CD4-positive, alpha-beta T cell (primary cell): ENCODE results near the gene PPP1R1C. TPM values are rescaled to one million over a fixed set of nuclear protein-coding genes. Genes with fewer than 3 reads are reported as not detected.

Experiments
- ATAC-seq: fragments of 200-7000 bp; cut with Tn5 transposase; one replicate; pipeline ENCODE4 v1.10.0; 2022; ENCODE audit warnings: mild to moderate bottlenecking; ENCODE audit not compliant: poor library complexity
- CTCF ChIA-PET: fragments of 350-600 bp; sonication (Branson Sonifier 250); formaldehyde crosslinking; loops from one replicate; lab custom pipeline; 2021; ENCODE audit warnings: antibody characterized with exemption, inconsistent platforms; lab: Charles Lee
- POLR2A ChIA-PET: fragments of 350-600 bp; sonication (Branson Sonifier 250); formaldehyde crosslinking; loops from one replicate; lab custom pipeline; 2021; ENCODE audit warnings: antibody characterized with exemption, inconsistent platforms; lab: Charles Lee
- DNase-seq, 14 experiments: peaks; one replicate each; pipeline ENCODE4 v3.0.0-alpha.2; 2013 to 2020; ENCODE audit warnings: mixed read lengths in 2 of 14
- H3K27ac ChIP-seq, 2 donors: one replicate each; pipeline versions ENCODE4 v1.5.1 to v1.7.0; 2013; ENCODE audit warnings: low read length in 2 of 2, low read depth in 1 of 2, mild to moderate bottlenecking in 1 of 2
- H3K27me3 ChIP-seq, 2 experiments: 1 replicate in 1 of 2; 2 replicates in 1 of 2; pipeline versions ENCODE4 v1.6.1 to v1.7.0; 2013; ENCODE audit warnings: low read length in 2 of 2, control low read depth in 1 of 2, mild to moderate bottlenecking in 1 of 2, moderate library complexity in 1 of 2; ENCODE audit not compliant: insufficient read depth in 2 of 2, control insufficient read depth in 1 of 2
- H3K36me3 ChIP-seq: one replicate; pipeline ENCODE4 v1.6.1; 2013; ENCODE audit warnings: low read length, control low read depth; ENCODE audit not compliant: insufficient read depth
- H3K4me1 ChIP-seq: one replicate; pipeline ENCODE4 v1.6.1; 2013; ENCODE audit warnings: low read length, control low read depth; ENCODE audit not compliant: insufficient read depth
- H3K4me3 ChIP-seq: one replicate; pipeline ENCODE4 v1.5.1; 2013; ENCODE audit warnings: mild to moderate bottlenecking, low read length, moderate library complexity
- H3K9me3 ChIP-seq, 2 experiments: 1 replicate in 1 of 2; 2 replicates in 1 of 2; pipeline versions ENCODE4 v1.6.1 to v1.7.0; 2013; ENCODE audit warnings: low read length in 2 of 2, mild to moderate bottlenecking in 2 of 2, control low read depth in 1 of 2, moderate library complexity in 1 of 2; ENCODE audit not compliant: control insufficient read depth in 1 of 2, insufficient read depth in 1 of 2
- H3K27ac Mint-ChIP-seq: one replicate; pipeline ENCODE4 v1.8.0; 2020; ENCODE audit warnings: mixed read lengths
- H3K27me3 Mint-ChIP-seq: one replicate; pipeline ENCODE4 v1.8.0; 2021; ENCODE audit warnings: mixed read lengths
- H3K36me3 Mint-ChIP-seq: one replicate; pipeline ENCODE4 v1.8.0; 2021; ENCODE audit warnings: low read depth, mixed read lengths
- H3K4me1 Mint-ChIP-seq: one replicate; pipeline ENCODE4 v1.8.0; 2021; ENCODE audit warnings: low read depth, mixed read lengths
- H3K4me3 Mint-ChIP-seq: one replicate; pipeline ENCODE4 v1.8.0; 2020; ENCODE audit warnings: mild to moderate bottlenecking, mixed read lengths
- H3K9me3 Mint-ChIP-seq: one replicate; pipeline ENCODE4 v1.8.0; 2020; ENCODE audit warnings: mixed read lengths
- CTCF ChIP-seq: fragments of 200-600 bp; IDR thresholded peaks from one replicate; pipeline ENCODE4 v1.8.0; 2022; ENCODE audit warnings: antibody characterized with exemption, mild to moderate bottlenecking
- intact Hi-C, 2 experiments: fragments of 100-400 bp; cut with DNase I in 1 of 2; cut with micrococcal nuclease in 1 of 2; formaldehyde crosslinking; loops; one replicate each; pipeline versions ENCODE4 v1.15.1 to v1.9.0; 2023 to 2025; cut with DNase I, micrococcal nuclease
- total RNA-seq, 174 experiments: library from RNA in 2 of 174; stranded (reverse) in 2 of 174; gene quantifications; one replicate each; pipeline ENCODE4 v1.2.3 and lab custom pipeline; 2021 to 2026

PPP1R1C gene
- total RNA-seq, 2 experiments from 2014 or later: not detected

DNA sequence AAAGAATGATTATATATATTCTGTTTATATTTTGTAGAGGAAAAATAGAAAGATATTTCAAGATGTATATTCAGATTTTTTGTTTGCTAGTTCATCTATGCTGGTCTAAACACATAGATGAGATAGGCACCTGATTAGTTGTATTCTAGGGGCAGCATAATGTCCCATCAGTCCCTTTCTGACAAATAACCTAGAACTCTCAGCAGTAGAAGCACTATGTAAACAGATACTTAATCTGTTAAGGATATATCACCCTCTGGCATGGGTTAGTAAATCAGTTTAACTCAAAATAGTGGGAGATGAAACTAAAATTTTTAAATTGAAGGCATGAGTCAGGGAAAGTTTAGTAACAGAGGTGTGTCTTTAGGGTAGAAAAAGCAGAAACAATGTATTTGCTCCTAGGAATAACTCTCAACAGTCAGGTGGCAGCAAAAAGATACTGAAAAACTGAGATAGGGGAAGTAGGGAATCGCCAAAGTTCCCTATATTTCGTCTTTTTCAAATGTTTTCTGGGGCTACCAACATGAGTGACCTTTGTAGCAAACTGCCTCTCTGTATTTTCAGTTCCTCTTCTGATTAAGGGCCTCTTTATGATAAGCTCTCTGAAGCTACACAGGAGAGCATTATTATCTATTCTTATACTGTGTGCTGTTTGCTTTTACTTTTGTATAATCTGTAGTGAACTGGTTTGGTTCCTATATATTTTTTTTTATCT is 5.7 kb downstream of the PPP1R1C start:
- Mint-ChIP-seq H3K4me1 (no peaks in the 10 kb centered on the region), H3K4me3 (no peak overlapping the region), H3K36me3 (no peaks in the 10 kb centered on the region), H3K27ac (no peak overlapping the region), H3K27me3 (peaks cover 4% of the 10 kb centered on the region), H3K9me3 (no peaks in the 10 kb centered on the region)
- Histone ChIP-seq H3K4me1 (no peaks in the 10 kb centered on the region), H3K36me3 (no peaks in the 10 kb centered on the region), H3K27ac (no peak overlapping the region), H3K27me3 (no peaks in the 10 kb centered on the region), H3K4me3 (no peak overlapping the region), H3K9me3 (no peaks in the 10 kb centered on the region)
- intact Hi-C loops: no loop called here
- POLR2A ChIA-PET: no interaction called here
- CTCF ChIA-PET: interaction anchor here (1.3 to 1.5 kb wide), 2 partner anchors 11 to 13 kb away, joined by 3 read pairs; no protein-coding TSS in a partner anchor
- no peak for TF ChIP-seq CTCF
- DNase-seq: peak in 3 of 14 experiments; percentile 19 to 44 (median 34)
- ATAC-seq: no peak

- CTCF ChIA-PET: interaction anchor here (1.3 to 1.5 kb wide), 2 partner anchors 12 to 13 kb away, joined by 3 read pairs; no protein-coding TSS in a partner anchor
- POLR2A ChIA-PET: no interaction called here
- intact Hi-C loops: no loop called here
- no peaks in the 10 kb centered on the region for H3K36me3 Mint-ChIP-seq
- H3K4me3 Mint-ChIP-seq: no peak overlapping the region
- Histone ChIP-seq H3K4me1 (no peaks in the 10 kb centered on the region), H3K36me3 (no peaks in the 10 kb centered on the region), H3K27me3 (no peaks in the 10 kb centered on the region), H3K4me3 (no peak overlapping the region), H3K9me3 (peaks cover 0 to 2% of the 10 kb centered on the region in 2 experiments), H3K27ac (no peak overlapping the region)
- ATAC-seq: no peak
- no peak for TF ChIP-seq CTCF
- no peaks in the 10 kb centered on the region for H3K4me1 Mint-ChIP-seq
- peaks cover 4% of the 10 kb centered on the region for H3K27me3 Mint-ChIP-seq
- no peak overlapping the region for H3K27ac Mint-ChIP-seq
- no peak for DNase-seq
- H3K9me3 Mint-ChIP-seq: no peaks in the 10 kb centered on the region
Observed at GRCh38 chr2:181992776-181993175, 7.1 kb downstream of the PPP1R1C start.

DNA sequence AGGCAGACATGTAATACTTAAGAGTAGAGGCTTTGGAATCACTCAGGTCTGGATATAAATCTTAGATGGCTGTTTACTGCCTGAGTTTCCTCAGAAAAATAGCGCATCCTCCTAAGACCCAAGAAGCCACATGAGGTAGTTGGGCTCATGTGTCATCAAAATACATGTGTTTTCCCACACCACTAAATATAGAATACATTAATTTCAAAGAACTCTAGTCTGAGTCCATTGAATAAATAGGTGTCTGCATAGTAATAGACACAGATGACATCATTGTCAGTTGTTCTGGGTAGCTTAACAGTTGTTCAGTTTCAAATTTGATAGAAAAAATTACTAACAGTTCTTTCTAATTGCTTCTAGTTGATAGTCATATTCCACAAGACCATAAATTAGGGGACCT is 9.6 kb downstream of the PPP1R1C start:
- Histone ChIP-seq H3K36me3 (no peaks in the 10 kb centered on the region), H3K9me3 (peaks cover 0 to 2% of the 10 kb centered on the region in 2 experiments), H3K4me1 (no peaks in the 10 kb centered on the region), H3K27me3 (no peaks in the 10 kb centered on the region), H3K4me3 (no peak overlapping the region), H3K27ac (no peak overlapping the region)
- CTCF ChIA-PET: interaction anchor here (1.2 kb wide), 1 partner anchor 8 kb away, joined by 3 read pairs; no protein-coding TSS in a partner anchor
- intact Hi-C loops: no loop called here
- Mint-ChIP-seq H3K4me3 (no peak overlapping the region), H3K4me1 (no peaks in the 10 kb centered on the region), H3K36me3 (no peaks in the 10 kb centered on the region), H3K9me3 (no peaks in the 10 kb centered on the region), H3K27me3 (no peaks in the 10 kb centered on the region), H3K27ac (no peak overlapping the region)
- POLR2A ChIA-PET: no interaction called here
- ATAC-seq: no peak
- DNase-seq: no peak
- TF ChIP-seq CTCF: no peak
